Suppressor macrophage treated with lipopolysaccharide for 4 hours (primary cell): ENCODE measurements around the gene ZNF724.

Experiments used
- DNase-seq: peaks from one replicate; pipeline ENCODE4 v3.0.0-alpha.2; 2020

The ZNF724 gene

GRCh38 chr19:23222998-23223652, 27.1 kb downstream of the ZNF724 start:
- no peak for DNase-seq

GRCh38 chr19:23203841-23204344, 46.3 kb downstream of the ZNF724 start:
- DNase-seq = no peak

GRCh38 chr19:23190341-23190740, 59.9 kb downstream of the ZNF724 start:
- no peak for DNase-seq

GRCh38 chr19:23183251-23183650, 66.9 kb downstream of the ZNF724 start:
- DNase-seq = no peak
